ENCODE measurements around the gene RETN.

DNA sequence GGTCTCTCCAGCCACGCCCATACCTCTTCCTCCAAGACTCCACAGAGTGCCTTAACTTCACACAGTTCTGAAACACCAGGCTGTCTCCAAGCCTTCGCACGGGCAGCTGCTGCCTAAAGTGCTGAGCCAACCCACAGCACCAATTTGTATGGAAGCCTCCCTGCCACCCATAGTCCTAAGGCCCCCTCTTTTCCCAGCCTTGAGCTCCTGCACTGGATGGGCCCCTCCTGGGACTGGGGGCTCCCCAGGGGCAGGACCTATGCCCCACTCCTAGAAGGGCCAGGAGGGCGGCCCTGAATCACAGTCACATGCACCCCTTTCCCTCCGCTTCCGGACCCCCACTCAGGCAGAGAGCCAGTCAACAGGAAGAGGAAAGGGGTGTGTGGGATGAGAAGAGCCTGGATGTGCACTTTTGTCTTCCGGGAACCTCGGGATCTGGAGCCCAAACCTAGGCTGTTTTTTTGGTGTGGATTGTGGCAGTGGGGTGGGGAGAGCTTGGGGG lies 38.2 kb downstream of the RETN start:
- TF ChIP-seq, protein P1, sequence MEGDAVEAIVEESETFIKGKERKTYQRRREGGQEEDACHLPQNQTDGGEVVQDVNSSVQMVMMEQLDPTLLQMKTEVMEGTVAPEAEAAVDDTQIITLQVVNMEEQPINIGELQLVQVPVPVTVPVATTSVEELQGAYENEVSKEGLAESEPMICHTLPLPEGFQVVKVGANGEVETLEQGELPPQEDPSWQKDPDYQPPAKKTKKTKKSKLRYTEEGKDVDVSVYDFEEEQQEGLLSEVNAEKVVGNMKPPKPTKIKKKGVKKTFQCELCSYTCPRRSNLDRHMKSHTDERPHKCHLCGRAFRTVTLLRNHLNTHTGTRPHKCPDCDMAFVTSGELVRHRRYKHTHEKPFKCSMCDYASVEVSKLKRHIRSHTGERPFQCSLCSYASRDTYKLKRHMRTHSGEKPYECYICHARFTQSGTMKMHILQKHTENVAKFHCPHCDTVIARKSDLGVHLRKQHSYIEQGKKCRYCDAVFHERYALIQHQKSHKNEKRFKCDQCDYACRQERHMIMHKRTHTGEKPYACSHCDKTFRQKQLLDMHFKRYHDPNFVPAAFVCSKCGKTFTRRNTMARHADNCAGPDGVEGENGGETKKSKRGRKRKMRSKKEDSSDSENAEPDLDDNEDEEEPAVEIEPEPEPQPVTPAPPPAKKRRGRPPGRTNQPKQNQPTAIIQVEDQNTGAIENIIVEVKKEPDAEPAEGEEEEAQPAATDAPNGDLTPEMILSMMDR (IDR thresholded peaks at IDR 0.05) = no peak
- TF ChIP-seq REST (IDR thresholded peaks at IDR 0.05; ENCODE audit: insufficient read depth in 1 of 2, low read depth in 2 of 2, low read length in 1 of 2) (no peak), SIN3A (IDR thresholded peaks at IDR 0.05; ENCODE audit: borderline replicate concordance, insufficient read depth, low read depth, low read length) (no peak)
